GM21390 (cell line): ENCODE results near the gene SKAP1.
A peak's percentile ranks its signal among the peaks of the same experiment; 100 is the strongest.

Experiments
- ATAC-seq: cut with Tn5 transposase; IDR thresholded peaks from one replicate; pipeline ENCODE4 v1.9.1; 2021; ENCODE audit not compliant: unreplicated experiment

Gene SKAP1

DNA sequence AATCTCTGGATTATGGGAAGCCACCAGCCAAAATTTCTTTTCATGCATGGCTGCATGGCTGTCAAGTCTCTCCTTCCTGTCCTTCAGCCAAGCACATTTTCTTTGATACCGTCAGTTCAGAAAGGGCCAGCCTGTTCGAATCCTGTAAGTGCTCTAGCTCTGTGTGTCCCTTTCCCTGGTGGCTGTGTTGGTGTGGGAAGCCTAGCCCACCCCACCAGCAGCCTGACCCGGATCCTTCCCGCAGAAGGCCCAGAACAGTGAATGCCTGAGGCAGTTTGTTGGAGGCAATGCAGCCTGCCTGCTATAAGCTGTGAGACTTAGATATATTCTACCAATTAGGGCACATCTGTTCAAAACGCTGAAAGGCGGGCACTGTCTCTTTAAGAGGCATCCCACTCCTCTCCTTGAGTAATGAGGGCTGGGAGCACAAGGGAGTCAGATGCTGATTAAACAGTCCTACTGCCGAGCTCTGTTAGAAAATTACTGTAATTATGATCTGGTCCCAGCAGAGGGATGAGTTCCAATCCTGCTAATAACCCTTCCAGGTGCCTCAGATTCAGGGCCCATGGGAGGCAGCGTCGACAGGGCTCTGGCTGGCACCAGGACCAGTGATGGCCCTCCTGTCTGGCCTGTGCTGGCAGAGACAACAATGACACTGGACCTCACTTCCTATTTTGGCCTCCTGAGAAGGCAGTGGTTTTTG is 304.0 kb downstream of the SKAP1 start:
- no peak for ATAC-seq

DNA sequence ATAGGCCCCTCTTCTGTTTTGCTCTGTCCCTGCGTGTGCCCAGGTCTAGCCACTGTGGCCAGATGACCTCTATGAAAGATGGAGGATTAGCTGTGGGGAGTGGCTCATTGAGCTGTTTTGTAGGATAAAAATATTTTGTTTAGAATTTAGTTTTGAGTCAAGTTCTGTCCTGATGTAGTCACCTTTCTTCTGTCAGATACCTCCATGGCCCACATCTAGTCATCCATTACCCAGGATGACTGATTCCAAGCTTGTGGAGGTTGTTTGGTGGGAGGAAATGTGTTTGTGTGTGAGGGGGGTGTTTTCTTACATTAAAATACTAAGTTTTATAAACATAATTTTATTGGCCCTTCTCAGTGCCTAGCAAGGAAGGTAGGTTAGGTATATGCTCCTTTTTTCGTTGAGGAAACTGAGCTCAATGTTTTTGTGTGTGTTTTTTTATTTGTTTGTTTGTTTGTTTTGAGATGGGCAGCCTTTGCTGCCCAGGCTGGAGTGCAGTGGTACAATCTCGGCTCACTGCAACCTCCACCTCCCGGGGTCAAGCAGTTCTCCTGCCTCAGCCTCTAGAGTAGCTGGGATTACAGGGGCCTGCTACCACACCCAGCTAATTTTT is 306.1 kb downstream of the SKAP1 start:
- ATAC-seq = no peak

DNA sequence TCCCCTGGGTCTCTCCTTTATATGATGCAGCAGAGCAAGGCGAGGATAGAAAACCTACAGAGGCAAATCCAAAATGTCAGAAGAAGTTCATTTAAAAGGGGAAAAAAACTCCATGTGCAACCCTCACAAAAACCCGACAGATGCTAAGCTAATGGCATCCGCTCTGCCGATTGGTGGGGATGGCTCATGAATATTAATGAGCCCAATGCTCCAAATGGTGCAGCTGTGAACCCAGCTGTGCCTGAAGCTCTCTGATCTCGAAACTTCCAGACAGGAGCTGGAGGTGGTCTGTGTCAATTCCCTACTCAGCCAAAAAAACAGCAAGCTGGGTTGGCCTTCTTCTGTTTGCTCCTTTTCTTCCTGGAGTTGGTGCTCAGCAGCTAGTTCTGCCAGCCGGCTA is 306.9 kb downstream of the SKAP1 start:
- no peak for ATAC-seq

DNA sequence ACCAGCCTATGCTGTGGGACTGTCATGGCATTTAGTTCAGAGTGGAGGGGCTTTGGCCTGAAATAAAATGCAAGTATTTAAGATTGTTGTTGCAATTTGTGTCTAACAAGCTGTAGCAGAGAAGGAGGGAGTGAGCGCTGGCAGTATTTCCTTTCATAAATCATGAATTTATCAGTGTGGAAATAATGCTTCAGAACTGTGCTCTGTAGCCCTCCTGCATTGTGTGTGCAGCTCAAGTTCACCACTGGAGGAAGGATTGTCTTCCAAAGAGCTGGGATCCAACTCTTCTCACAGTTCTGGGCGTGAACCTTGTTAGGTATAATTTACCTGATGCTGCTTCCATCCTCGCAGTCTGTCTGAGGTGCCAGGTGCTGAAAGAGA is 307.4 kb downstream of the SKAP1 start:
- no peak for ATAC-seq

DNA sequence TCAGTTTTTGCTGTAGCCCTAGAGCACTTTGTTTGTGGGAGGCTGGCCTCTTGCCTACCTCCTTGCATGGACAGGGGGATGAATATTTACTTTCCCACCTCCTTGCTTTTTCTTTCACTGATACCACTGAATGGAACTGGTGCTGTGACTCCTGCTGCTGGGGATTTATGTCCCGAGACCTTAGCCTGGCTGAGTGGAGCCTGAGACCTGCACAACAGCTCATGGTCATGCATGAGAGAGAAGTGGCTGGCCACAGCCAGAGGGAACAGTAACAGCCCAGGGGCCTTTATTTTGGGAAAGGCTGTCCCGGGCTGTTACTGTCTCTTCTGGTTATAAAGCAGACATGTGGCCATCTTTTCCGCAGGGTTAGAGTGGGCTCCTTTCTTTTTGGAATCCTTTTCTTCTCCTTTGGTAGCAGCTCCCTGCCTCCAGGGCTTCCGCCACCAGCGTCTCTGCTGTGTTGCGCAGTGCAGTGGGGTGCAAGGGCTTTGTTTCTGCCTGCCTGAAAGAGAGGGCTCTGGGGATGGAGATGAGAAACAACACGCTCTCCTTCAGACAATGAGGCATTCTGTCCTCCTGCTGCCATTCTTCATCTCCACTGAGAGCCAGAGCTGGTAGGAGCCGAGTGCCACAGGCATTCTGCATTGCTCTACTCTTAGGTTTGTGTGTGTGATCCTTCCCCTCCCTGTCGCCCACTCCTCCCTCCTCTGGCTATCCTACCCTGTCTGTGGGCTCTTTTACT is 307.9 kb downstream of the SKAP1 start:
- no peak for ATAC-seq

DNA sequence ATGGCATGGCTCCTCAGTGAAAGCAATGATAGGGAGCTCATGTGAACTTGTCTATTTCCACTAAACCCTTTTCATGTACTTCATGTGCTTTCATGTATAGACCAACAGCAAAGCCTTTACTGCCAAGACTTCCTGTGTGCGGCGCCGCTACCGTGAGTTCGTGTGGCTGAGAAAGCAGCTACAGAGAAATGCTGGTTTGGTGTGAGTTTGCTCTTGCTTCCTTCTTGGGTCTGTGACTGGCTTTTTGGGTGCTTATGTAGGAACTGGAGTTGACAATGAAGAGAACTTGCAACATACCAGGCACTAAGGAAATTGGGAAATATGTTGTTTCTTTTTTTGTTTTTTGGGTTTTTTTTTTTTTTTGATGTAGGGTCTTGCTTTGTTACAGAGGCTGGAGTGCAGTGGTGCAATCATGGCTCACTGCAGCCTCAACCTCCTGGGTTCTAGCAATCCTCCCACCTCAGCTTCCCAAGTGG is 316.8 kb downstream of the SKAP1 start:
- ATAC-seq = peak; percentile 45

DNA sequence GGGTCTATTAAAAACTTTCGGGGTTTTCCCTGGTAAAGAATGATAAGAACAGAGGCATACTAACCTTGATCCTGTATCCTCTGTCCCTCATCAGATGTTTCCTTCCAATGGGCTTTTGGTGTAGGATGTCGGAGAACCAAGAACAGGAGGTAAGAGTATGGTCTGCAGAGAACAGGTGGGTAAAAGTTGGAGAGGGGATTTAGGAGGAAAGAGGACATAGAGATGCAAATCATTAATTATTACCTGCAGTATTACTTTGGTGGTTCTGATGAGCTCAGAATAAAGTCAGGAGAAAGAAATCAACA is 318.1 kb downstream of the SKAP1 start:
- ATAC-seq = no peak

DNA sequence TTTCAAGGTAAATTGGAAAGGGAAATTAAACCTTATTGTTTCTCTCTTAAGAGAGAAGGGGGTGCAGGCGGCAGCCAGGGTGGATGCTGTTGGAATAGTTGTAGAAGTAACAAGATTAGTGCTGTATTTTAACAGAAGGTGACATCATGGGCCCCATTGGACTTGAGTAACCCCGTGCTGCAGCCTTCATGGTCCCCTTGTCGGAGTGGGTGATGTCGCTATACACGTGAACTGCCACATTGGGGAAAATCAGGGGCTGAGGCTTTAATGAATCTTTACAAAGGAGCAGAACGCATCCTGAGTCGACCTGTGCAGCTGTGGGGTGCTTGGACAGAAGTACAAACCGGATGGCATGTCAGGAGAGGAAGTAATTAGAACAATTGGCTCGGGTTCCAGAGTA is 319.3 kb downstream of the SKAP1 start:
- no peak for ATAC-seq

DNA sequence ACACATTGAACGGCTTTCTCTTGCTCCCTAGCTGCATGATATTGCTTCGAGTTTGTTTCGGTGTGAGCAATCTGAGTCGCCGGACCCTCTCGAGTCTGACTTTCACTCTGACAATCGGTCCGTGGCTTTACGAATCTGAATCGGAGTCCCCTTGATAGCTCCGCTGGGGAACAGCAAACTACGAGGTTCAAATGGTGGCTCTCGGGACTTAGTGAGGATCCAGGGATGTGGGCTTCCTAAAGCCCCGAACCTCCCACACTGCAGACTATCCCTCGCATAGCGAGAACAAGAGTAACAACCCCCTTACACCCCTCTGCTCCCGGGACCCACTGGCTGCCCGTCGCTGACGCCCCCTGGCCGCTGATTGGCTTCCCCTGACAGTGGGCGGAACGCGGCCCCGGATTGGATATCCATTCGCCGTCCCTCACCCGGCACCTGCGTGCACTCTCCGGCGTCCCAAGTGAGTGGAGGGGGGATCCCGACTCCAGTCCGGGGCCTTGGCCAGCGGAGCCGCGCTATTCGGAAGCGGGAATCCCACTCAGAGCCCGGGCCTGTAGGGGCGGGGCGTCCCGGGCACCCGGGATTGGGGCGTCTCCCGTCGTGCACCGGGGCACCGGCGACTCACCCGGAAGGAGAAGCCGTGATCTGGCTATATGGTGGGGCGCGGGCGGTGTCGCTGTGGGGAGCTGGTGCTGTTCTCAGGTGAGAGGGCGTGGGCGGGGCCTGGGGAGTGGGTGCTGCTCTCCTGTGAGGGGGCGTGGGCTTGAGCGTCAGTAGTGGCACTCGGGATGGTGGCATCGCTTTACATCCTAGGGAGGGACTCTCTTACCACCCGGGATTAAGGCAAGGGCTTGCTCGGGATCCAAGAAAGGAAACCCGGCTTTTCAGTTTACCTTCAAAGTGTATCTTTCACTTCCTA is 322.6 kb downstream of the SKAP1 start, which contains the start of gene SNX11:
Gene SNX11, plus strand, starts transcription at position 630 of the 919 bp plus-strand sequence. CDS start 4,278 bp downstream, outside the sequence.
- ATAC-seq = peak; percentile 77

DNA sequence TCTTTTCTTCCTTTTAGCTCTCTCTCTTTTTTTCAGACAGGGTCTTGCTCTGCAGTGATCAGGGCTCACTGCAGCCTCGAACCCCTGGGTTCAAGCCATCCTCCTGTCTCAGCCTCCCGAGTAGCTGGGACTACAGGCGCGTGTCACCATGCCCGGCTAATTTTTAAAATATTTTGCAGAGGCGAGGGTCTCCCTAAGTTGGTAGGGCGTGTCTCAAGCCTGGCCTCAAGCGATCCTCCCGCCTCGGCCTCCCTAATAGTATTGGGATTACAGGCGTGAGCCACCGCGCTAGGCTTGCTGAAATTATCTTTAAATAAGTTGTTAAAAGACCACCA is 323.2 kb downstream of the SKAP1 start:
- ATAC-seq = no peak

DNA sequence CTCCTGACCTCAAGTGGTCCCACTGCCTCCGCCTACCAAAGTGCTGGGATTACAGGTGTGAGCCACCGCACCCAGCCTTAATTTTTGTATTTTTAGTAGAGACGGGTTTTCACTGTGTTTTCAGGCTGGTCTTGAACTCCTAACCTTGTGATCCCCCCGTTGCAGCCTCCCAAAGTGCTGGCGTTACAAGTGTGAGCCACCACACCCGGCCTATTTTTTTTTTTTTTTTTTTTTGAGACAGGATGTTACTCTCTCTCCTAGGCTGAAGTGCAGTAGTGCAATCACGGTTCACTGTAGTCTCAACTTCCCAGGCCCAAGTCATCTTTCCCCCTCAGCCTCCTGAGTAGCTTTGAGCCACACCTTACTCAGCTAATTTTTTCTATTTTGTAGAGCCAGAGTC is 325.6 kb downstream of the SKAP1 start:
- ATAC-seq = no peak

DNA sequence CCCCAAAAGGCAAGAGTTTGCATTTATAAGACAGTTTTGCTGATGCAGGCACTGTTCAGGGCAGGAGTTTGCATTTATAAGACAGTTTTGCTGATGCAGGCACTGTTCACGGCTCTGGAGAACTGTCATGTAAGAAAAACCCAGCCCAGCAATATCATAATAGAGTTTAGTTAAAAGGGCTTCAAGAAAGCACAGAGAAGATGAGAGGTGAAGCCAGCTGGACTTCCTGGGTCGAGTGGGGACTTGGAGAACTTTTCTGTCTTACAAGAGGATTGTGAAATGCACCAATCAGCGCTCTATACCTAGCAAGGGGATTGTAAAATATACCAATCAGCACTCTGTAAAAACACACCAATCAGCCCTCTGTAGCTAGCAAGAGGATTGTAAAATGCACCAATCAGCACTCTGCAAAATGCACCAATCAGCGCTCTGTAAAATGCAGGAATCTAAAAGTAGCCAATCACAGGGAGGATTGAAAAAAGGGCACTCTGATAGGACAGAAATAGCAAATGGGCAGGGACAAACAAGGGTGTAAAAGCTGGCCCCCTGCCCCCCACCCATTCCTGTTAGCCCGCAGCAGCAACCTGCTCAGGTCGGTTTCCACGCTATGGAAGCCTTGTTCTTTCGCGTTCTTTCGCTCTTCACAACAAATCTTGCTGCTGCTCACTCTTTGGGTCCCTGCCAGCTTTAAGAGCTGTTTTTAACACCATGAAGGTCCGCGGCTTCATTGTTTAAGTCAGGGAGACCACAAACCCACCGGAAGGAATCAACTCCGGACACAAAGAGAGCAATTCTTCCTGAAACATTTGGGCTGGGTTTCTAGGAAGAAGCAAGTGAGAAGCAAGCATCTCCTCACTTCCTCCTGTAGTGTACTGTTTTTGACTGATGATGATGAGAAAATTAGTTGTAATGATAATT is 327.0 kb downstream of the SKAP1 start:
- ATAC-seq = no peak

DNA sequence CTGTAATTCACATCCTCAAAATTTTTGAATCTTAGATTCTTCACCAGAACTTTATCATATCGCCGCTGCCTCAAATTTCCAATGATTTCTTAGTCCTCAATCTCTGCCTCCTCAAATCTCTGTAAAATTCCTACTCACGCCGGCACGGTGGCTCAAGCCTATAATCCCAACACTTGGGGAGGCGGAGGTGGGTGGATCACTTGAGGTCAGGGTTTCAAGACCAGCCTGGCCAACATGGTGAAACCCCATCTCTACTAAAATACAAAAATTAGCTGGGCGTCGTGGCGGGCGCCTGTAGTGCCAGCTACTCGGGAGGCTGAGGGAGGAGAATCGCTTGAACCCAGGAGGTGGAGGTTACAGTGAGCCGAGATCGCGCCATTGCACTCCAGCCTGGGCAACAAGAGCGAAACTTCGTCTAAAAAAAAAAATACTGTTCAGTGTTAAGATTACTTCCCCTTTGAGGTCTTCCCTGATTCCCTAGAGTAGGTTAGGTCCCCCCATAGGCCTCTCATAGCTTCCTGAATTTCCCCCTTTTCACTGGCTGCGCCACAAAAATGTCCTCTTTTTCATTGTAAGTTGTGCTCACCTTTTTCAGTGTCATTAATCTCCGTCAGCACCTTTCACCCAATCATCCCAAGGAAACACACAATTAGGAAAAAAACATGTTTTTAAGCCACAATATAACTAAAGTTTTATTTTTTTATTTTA is 327.8 kb downstream of the SKAP1 start:
- no peak for ATAC-seq

DNA sequence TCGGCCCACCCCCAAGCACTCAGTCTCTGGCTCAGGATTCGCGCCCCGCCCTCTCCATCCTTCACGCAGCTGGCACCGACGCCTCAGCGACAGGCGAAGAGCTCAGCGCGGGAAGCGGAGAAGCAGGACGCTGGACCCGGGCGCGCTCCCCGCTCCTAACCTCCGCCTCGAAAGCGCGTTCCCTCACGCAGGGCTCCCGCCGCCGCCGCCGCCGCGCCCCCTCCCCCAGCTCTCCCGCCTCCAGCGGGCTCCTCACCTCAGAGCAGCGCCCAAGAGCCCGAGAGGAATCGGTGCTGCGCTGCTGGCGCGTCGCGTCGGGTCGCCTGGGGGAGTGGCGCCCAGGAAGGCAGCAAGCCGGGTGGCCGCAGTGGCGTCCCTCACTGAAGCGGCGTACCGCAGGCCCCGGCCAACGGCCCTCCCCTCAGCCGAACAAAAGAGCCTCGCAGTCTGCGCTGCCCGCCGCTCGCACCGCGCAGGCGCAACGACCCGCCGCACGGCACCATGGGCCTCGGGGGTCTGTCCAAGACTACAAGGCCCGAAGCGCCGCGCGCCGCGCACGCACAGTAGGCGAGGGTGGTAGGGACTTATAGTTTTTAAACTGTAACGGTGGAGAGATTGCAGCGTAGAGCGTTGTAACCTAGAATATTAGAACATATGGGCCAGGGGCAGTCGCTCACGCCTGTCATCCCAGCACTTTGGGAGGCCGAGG is 328.8 kb downstream of the SKAP1 start, which contains the start of gene CBX1:
Gene CBX1, minus strand, starts transcription at position 467 of the 709 bp plus-strand sequence. CDS start 24,474 bp downstream, outside the sequence.
- ATAC-seq = peak; percentile 85

DNA sequence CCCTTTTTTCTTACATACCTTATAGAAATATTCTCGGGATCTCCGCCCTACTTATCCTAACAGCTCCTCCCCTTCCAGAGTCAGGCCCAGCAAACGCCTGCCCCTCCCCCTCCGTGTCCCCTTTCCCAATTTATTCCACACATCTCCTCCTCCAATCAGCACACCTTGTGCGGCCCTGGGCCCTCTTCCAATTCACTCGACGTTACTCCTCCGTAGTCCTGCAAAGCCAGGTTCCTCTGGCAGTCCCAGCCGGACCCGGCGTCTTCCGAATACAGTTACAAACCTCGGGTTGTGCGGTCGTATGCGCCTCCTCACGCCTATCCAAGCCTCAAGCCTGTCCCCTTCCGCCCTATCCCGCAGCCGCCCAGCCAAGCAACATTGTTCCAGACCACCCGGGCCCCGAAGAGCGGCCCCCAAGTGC is 329.4 kb downstream of the SKAP1 start:
- peak; percentile 2 for ATAC-seq

DNA sequence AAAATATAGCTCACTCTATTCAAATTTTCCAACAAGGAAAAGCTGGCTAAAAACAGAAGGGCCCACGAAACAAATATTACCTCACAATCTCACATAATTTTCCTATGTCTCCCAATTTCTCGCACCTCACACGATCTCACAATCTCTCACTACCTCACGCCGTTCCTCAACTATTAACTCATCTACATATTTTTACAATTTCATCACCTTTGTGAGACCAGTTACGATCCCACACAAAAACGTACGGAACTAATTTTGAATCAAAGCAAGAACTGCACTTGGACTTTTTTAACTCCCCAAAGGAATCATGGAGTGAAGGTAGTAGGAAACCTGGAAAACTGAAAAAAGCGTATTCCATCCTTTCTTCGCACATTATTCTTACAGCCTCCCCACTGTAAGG is 329.9 kb downstream of the SKAP1 start:
- ATAC-seq = no peak

DNA sequence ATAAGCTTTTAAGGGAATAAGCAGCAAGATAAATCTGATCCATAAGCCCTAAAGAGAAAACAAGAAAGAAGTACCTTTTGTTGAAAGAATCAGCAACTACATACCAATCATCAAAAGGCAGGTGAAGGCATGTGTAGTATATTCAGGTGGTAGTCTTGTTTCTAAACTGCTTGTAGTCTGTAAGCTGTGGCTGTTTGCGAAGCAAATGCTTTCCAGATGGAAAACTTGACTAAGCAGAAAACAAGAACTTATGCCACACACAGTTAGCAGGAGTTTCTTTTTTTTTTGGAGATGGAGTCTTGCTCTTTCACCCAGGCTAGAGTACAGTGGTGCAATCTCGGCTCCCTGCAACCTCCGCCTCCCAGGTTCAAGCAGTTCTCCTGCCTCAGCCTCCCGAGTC is 334.4 kb downstream of the SKAP1 start:
- ATAC-seq = no peak

DNA sequence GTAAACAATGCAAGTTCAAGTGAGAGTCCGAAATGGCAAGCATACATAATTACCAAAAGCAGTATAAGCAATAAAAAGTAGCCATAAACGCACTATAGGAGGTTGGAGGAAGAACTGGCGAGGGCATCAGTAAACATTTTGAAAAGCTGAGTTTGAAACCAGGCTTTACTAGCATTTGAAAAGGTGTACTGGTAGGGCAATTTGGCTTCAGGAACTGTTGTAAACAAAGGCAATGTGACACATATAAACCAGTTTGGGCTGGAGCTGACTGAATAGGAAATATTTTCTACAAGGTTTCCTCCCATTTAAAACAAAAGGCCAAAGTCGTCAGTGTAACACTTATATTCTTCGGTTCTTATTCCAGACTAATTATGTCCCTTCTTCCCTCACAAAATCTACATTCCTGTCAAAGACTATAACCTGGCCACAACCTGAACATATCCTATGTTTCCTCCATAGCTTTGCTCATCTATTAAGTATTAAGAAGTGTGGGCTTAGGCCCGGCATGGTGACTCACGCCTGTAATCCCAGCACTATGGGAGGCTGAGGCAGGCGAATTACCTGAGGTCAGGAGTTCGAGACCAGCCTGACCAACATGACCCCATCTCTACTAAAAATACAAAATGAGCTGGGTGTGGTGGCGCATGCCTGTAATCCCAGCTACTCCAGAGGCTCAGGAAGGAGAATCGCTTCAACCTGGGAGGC is 336.5 kb downstream of the SKAP1 start:
- ATAC-seq = no peak
